Mesenchymal stem cell (in vitro differentiated cells and primary cell): ENCODE results near the gene AFAP1.

Experiments
- DNase-seq: peaks from one replicate; pipeline ENCODE4 v3.0.0-alpha.2; 2013
- H2AFZ ChIP-seq: one replicate; pipeline ENCODE4 v1.6.1; 2013; ENCODE audit warnings: low read depth, mild to moderate bottlenecking, control low read depth, inconsistent platforms, low read length, moderate library complexity
- H2AK5ac ChIP-seq: 2 replicates; pipeline ENCODE4 v1.6.1; 2013; ENCODE audit warnings: low read length, moderate library complexity, mild to moderate bottlenecking, inconsistent platforms; ENCODE audit not compliant: severe bottlenecking
- H2BK120ac ChIP-seq: one replicate; pipeline ENCODE4 v1.6.1; 2013; ENCODE audit warnings: low read depth, mild to moderate bottlenecking, inconsistent platforms, low read length, moderate library complexity
- H2BK12ac ChIP-seq, 2 experiments: one replicate each; pipeline ENCODE4 v1.6.1; 2013; ENCODE audit warnings: inconsistent platforms in 2 of 2, low read length in 2 of 2, mild to moderate bottlenecking in 2 of 2, moderate library complexity in 2 of 2, control low read depth in 1 of 2
- H2BK15ac ChIP-seq: one replicate; pipeline ENCODE4 v1.6.1; 2013; ENCODE audit warnings: mild to moderate bottlenecking, low read depth, inconsistent platforms; ENCODE audit not compliant: poor library complexity, severe bottlenecking
- H2BK5ac ChIP-seq: 2 replicates; pipeline ENCODE4 v1.6.1; 2013; ENCODE audit warnings: low read depth, mild to moderate bottlenecking, low read length, control low read depth, inconsistent platforms; ENCODE audit not compliant: poor library complexity, severe bottlenecking
- H3K14ac ChIP-seq, 2 experiments: one replicate each; pipeline ENCODE4 v1.6.1; 2013; ENCODE audit warnings: inconsistent platforms in 2 of 2, low read length in 2 of 2, control low read depth in 1 of 2, mild to moderate bottlenecking in 1 of 2, moderate library complexity in 1 of 2
- H3K18ac ChIP-seq, 2 experiments: one replicate each; pipeline ENCODE4 v1.6.1; 2013; ENCODE audit warnings: inconsistent platforms in 2 of 2, low read length in 2 of 2, control low read depth in 1 of 2, low read depth in 1 of 2, mild to moderate bottlenecking in 1 of 2
- H3K23ac ChIP-seq, 2 experiments: one replicate each; pipeline ENCODE4 v1.6.1; 2013; ENCODE audit warnings: inconsistent platforms in 2 of 2, low read length in 2 of 2, mild to moderate bottlenecking in 2 of 2, moderate library complexity in 2 of 2, control low read depth in 1 of 2
- H3K27ac ChIP-seq: 2 replicates; pipeline ENCODE4 v1.5.1; 2013; ENCODE audit warnings: mild to moderate bottlenecking, moderate library complexity, low read length, control low read depth, inconsistent platforms; ENCODE audit not compliant: poor library complexity, severe bottlenecking
- H3K27me3 ChIP-seq, 2 experiments: 2 replicates each; pipeline versions ENCODE4 v1.6.1 to v1.7.0; 2013; ENCODE audit warnings: low read length in 2 of 2, mild to moderate bottlenecking in 2 of 2, moderate library complexity in 2 of 2, control low read depth in 1 of 2, inconsistent platforms in 1 of 2; ENCODE audit not compliant: control insufficient read depth in 1 of 2, insufficient read depth in 1 of 2
- H3K36me3 ChIP-seq, 2 experiments: 2 replicates each; pipeline versions ENCODE4 v1.6.1 to v1.7.0; 2013; ENCODE audit warnings: low read length in 2 of 2, control low read depth in 1 of 2, inconsistent platforms in 1 of 2, low read depth in 1 of 2, mild to moderate bottlenecking in 1 of 2; ENCODE audit not compliant: insufficient read depth in 2 of 2, control insufficient read depth in 1 of 2
- H3K4ac ChIP-seq, 2 experiments: one replicate each; pipeline ENCODE4 v1.6.1; 2013; ENCODE audit warnings: inconsistent platforms in 2 of 2, low read length in 2 of 2, mild to moderate bottlenecking in 2 of 2, moderate library complexity in 2 of 2, control low read depth in 1 of 2, low read depth in 1 of 2
- H3K4me1 ChIP-seq: 2 replicates; pipeline ENCODE4 v1.6.1; 2013; ENCODE audit warnings: low read depth, low read length, control low read depth; ENCODE audit not compliant: control insufficient read depth, insufficient read depth
- H3K4me2 ChIP-seq: 2 replicates; pipeline ENCODE4 v1.6.1; 2013; ENCODE audit warnings: low read length, mild to moderate bottlenecking, inconsistent platforms; ENCODE audit not compliant: poor library complexity, severe bottlenecking
- H3K4me3 ChIP-seq, 2 experiments: 2 replicates each; pipeline versions ENCODE4 v1.5.1 to v1.7.0; 2013; ENCODE audit warnings: low read length in 2 of 2, mild to moderate bottlenecking in 2 of 2, control low read depth in 1 of 2, low read depth in 1 of 2; ENCODE audit not compliant: insufficient read depth in 1 of 2
- H3K79me1 ChIP-seq: replicated peaks from 2 replicates; pipeline ENCODE4 v1.6.1; 2013; ENCODE audit warnings: mild to moderate bottlenecking, control low read depth, low read length, inconsistent platforms; ENCODE audit not compliant: poor library complexity, severe bottlenecking
- H3K9ac ChIP-seq: 2 replicates; pipeline ENCODE4 v1.7.0; 2013; ENCODE audit warnings: mild to moderate bottlenecking, low read length, moderate library complexity
- H3K9me3 ChIP-seq: 2 replicates; pipeline ENCODE4 v1.7.0; 2013; ENCODE audit warnings: mild to moderate bottlenecking, low read length; ENCODE audit not compliant: control insufficient read depth
- H4K8ac ChIP-seq: one replicate; pipeline ENCODE4 v1.6.1; 2013; ENCODE audit warnings: inconsistent platforms, mild to moderate bottlenecking, low read length, moderate library complexity
- H4K91ac ChIP-seq: one replicate; pipeline ENCODE4 v1.6.1; 2013; ENCODE audit warnings: mild to moderate bottlenecking, low read length, inconsistent platforms
- WGBS: methylation state at CpG from one replicate; pipeline ENCODE4 v1.1.7; 2013; ENCODE audit warnings: mixed read lengths; 5-methylcytosine and 5-hydroxymethylcytosine counted together

The AFAP1 gene

GRCh38 chr4:7903791-7904516 is 35.7 kb downstream of the AFAP1 start:
- H3K14ac ChIP-seq, result no peak overlapping the region
- DNase-seq, result peak; percentile 41
- H2BK5ac ChIP-seq, result no peak overlapping the region
- H2AK5ac ChIP-seq, result no peak overlapping the region
- no peak overlapping the region for H3K23ac ChIP-seq
- peaks cover 0 to 5% of the 10 kb centered on the region in 2 experiments for H3K36me3 ChIP-seq
- no peak overlapping the region for H4K91ac ChIP-seq
- no peak overlapping the region for H2AFZ ChIP-seq
- peak overlapping the region in 1 of 2 experiments; percentile 71 for H3K4me3 ChIP-seq
- H3K4ac ChIP-seq, result peak overlapping the region in 1 of 2 experiments; percentile 81
- 81% methylated on average over 14 of the region's 14 CpGs for WGBS
- no peaks in the 10 kb centered on the region for H3K27me3 ChIP-seq
- peaks cover 4% of the 10 kb centered on the region for H3K79me1 ChIP-seq
- no peak overlapping the region for H2BK120ac ChIP-seq
- peak overlapping the region; percentile 21 for H3K27ac ChIP-seq
- H3K9me3 ChIP-seq, result no peaks in the 10 kb centered on the region
- H2BK12ac ChIP-seq, result peak overlapping the region in 1 of 2 experiments; percentile 73
- H4K8ac ChIP-seq, result no peak overlapping the region
- peaks cover 25% of the 10 kb centered on the region for H3K4me1 ChIP-seq
- peak overlapping the region; percentile 76 for H3K9ac ChIP-seq
- no peak overlapping the region for H2BK15ac ChIP-seq
- H3K18ac ChIP-seq, result peak overlapping the region in 1 of 2 experiments; percentile 16
- no peak overlapping the region for H3K4me2 ChIP-seq

- DNase-seq, result no peak
- WGBS, result 93% methylated on average over 2 of the region's 2 CpGs
- Histone ChIP-seq H2BK5ac (no peak overlapping the region), H3K4me1 (peaks cover 23% of the 10 kb centered on the region), H3K18ac (no peak overlapping the region), H3K4me3 (no peak overlapping the region), H3K36me3 (peaks cover 0 to 5% of the 10 kb centered on the region in 2 experiments), H4K8ac (no peak overlapping the region), H3K9ac (peak overlapping the region; percentile 15), H3K9me3 (no peaks in the 10 kb centered on the region), H3K23ac (no peak overlapping the region), H2AFZ (no peak overlapping the region), H2AK5ac (peak overlapping the region; percentile 64), H2BK12ac (peak overlapping the region in 1 of 2 experiments; percentile 49), H3K27me3 (no peaks in the 10 kb centered on the region), H3K27ac (no peak overlapping the region), H2BK120ac (peak overlapping the region; percentile 11), H3K79me1 (peaks cover 4% of the 10 kb centered on the region), H2BK15ac (no peak overlapping the region), H4K91ac (no peak overlapping the region), H3K4ac (no peak overlapping the region), H3K14ac (no peak overlapping the region), H3K4me2 (no peak overlapping the region)
Measured at GRCh38 chr4:7902826-7903225, 36.8 kb downstream of the AFAP1 start.

- WGBS, result 67% methylated on average over 6 of the region's 7 CpGs
- Histone ChIP-seq H3K79me1 (peaks cover 4% of the 10 kb centered on the region), H4K91ac (no peak overlapping the region), H2BK120ac (no peak overlapping the region), H3K9me3 (no peaks in the 10 kb centered on the region), H3K27me3 (no peaks in the 10 kb centered on the region), H4K8ac (no peak overlapping the region), H3K4me2 (no peak overlapping the region), H3K4me3 (no peak overlapping the region), H3K4ac (no peak overlapping the region), H3K36me3 (peaks cover 0 to 5% of the 10 kb centered on the region in 2 experiments), H2AK5ac (peak overlapping the region; percentile 6), H3K23ac (no peak overlapping the region), H3K9ac (peak overlapping the region; percentile 15), H2BK5ac (no peak overlapping the region), H3K4me1 (peaks cover 23% of the 10 kb centered on the region), H3K27ac (no peak overlapping the region), H3K14ac (no peak overlapping the region), H2BK12ac (no peak overlapping the region), H3K18ac (no peak overlapping the region), H2BK15ac (no peak overlapping the region), H2AFZ (no peak overlapping the region)
- no peak for DNase-seq
Measured at GRCh38 chr4:7902101-7902553, 37.5 kb downstream of the AFAP1 start.

GRCh38 chr4:7901311-7901885 is 38.3 kb downstream of the AFAP1 start:
- Histone ChIP-seq H3K14ac (no peak overlapping the region), H3K27me3 (no peaks in the 10 kb centered on the region), H3K9me3 (no peaks in the 10 kb centered on the region), H2AK5ac (no peak overlapping the region), H2BK5ac (no peak overlapping the region), H3K18ac (no peak overlapping the region), H3K27ac (no peak overlapping the region), H3K4me1 (peaks cover 25% of the 10 kb centered on the region), H4K8ac (peak overlapping the region; percentile 40), H3K79me1 (peaks cover 4% of the 10 kb centered on the region), H2AFZ (no peak overlapping the region), H3K9ac (no peak overlapping the region), H3K23ac (no peak overlapping the region), H3K36me3 (peaks cover 2 to 5% of the 10 kb centered on the region in 2 experiments), H4K91ac (peak overlapping the region; percentile 69), H2BK15ac (no peak overlapping the region), H3K4me3 (no peak overlapping the region), H2BK12ac (no peak overlapping the region), H3K4ac (no peak overlapping the region), H2BK120ac (no peak overlapping the region), H3K4me2 (no peak overlapping the region)
- 83% methylated on average over 12 of the region's 13 CpGs for WGBS
- no peak for DNase-seq
